Right forelimb (tissue), 1 donor: ENCODE measurements around the gene SAMMSON.

Source experiments
- DNase-seq: peaks from one replicate; pipeline ENCODE4 v3.0.0-alpha.2; 2018

The SAMMSON gene

DNA sequence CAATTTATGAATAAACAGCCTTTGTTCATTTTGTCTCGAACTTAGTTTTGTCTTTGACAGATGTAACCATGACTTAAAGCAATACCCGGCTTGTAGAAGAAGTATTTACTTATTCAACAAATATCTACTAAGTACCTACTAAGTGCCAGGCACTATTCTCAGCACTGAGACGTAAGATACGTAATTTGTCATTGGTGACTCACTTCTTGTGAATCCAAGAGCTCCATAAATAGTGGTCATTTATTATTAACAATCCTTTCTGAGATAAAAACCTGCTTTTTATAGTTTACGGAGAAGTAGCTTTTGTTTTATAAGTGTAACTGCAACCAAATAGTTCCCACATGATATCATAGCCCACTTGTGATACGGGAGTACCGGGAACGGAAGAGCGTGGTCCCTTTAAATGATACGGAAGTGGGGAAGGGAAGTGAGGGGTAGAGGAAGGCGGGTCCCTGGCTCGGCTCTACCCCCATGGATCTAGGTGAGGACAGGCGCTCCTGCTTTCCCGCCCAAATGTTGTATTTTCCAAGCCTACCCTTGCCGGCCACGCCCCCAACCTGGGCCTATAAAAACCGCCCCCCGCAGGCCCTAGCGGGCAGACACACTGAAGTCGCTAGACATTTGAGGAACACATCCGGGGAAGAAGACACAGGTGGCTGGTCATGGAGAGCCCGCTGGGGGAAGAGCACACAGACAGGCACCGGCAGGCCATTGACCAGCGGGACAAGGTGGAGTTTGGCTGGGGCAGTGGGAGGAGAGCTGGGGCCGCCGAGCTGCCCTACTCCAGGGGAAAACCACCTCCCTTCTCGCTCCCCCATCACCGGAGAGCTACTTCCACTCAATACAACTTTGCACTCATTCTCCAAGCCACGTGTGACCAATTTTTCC lies at the start of gene SAMMSON:
SAMMSON (plus strand) TSS at position 594 of the 888 bp plus-strand sequence.
- DNase-seq = no peak

DNA sequence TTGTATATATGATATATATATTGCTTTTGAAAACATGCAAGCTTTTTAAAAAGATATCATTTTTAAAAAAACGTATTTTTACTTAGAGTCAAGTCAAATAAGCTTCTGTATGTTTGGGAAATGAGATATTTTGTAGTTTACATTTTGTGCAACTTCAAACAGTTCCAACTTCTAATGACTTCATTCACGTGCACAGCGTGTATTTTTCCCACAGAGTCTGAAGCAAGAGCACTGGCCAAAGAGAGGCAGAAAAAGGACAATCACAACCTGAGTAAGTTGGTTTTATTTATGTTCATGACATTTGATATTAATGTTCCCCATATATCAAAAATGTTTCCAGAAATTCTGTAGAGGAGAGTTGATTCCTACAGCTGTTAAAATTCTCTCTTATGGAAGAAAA lies 47.9 kb upstream of the SAMMSON start:
- DNase-seq = no peak

DNA sequence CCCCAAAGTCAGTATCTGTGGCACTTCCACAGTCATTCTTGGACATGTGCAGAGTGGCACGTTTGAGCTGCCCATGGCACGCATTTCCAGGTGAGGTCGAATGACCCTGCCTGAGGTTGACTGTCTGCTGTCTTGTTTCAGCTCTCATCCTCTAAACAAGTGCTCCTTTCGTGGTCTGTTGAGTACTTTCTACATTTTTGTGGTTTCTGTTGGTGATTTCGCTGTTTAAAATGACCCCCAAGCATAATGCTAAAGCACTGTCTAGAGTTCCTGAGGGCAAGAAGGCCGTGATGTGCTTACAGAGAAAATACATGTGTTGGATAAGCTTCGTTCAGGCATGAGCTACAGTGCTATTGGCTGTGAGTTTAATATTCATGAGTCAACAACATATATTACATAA lies 40.0 kb upstream of the SAMMSON start:
- DNase-seq = no peak

DNA sequence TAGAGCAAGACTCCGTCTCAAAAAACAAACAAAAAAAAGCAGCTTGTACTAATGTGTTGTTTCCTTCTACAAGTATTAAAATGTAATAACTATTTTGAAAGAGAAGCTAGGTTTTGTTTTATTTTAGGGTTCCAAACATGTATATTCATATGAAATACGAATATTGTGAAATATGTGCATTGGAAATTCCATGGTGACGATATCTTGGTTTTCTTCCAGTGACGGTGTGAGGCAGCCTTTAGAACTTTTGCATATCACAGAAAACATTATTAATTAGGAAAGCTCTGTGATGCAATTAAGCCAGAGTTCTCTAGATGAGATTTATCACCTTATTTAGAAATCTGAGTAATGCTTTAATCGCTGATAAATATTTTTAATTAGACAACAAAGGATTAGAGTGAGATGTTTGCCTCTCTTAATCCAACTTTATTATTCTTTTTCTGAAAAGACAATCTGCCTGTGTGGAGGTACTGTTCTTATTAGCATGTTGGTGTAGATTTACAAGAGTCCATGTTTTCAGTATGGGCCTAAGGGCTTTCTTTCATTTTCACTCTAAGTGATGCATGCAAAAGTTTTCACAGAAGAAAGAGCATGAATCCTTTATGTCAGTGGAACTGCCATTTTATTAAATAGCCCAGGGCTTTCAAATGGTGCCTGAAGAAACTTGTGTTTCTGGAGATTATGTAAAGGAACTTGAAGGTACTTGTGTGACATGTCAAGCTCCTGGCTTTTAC lies 37.7 kb upstream of the SAMMSON start:
- DNase-seq = no peak

DNA sequence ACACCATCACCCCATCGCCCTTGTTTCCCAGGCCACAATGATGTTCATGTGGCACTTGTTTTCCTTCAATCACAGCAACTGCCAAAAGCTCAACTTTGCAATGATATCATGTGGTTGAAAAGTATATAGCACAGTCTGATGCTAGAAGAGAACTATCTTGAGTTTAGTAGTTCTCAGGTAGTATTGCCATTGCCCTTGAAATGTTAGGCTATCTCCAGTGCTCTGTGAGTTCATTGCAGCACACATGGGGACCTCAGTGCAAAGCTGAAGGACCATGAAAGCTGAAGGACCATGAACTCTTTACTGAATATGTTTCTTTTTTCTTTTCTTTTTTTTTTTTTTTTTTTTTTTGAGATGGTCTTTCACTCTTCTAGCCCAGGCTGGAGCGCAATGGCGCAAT lies 35.9 kb upstream of the SAMMSON start:
- DNase-seq = no peak

DNA sequence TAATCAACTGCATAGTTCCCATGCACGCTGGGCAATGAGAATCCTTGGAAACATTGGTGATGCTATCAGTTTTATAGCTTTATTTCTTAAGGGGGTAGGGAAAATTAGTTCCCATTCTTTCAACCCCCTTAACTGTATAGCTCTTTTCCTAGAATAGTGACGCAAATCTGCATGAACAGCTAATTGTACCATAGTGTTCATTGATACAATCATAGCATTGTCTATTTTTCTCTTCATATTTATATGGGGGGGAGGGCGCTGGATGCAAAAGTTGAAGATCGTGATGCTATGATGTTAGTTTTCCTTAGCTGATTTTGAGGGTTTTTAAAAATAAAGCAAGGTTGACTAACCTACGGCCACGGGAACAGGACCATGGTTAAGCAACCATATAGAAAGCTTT lies 32.4 kb upstream of the SAMMSON start:
- DNase-seq = no peak

DNA sequence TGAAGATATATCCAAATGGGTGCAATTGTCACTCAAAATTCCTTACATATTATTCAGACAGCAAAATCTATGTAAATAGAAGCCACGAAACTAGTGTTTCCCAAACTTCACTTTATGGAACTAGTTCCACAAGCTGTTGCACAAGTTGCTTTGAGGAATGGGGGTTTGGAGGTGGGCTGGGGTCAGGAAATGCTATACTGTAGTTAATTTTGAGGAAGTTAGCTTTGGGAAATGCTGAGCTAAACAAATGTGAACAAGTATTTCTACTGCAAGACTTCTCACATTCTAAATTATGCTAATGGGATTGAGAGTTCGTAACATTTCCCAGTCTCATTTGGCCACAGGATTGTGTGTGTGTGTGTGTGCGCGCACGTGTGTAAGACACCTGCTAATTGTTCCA lies 28.7 kb upstream of the SAMMSON start:
- no peak for DNase-seq

DNA sequence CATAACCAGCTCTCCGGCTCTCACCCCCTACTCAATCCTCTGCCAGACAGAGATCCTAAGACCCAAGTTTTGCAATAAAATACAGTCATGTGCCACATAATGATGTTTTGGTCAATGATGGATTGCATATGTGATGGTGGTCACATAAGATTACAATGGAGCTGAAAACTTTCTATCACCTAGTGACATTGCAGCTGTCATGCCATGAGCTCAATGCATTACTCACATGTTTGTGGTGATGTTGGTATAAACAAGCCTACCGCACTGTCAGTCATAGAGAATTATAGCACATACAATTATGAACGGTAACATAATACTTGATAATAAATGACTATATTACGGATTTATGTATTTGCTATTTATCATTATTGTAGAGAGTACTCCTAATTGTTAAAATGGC lies 26.9 kb upstream of the SAMMSON start:
- DNase-seq = no peak

DNA sequence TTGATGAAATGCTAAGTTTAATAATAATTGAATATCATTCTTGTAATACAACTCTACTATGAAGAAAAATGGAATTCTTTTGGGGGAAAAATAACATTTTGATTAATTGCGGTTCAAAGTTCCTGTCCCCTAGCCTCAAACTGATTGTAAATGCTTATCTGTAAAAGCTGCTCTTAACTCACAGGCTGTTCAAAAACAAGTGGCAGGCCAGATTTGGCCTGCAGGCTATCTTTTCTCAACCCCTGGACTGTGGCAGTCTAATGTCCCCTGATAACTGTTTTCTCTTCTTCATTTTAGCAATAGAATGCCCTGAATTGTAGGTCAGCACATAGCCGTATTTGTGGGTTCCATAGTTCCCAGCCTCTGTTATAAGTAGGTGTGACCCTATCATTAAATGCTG lies 23.5 kb upstream of the SAMMSON start:
- DNase-seq = no peak

DNA sequence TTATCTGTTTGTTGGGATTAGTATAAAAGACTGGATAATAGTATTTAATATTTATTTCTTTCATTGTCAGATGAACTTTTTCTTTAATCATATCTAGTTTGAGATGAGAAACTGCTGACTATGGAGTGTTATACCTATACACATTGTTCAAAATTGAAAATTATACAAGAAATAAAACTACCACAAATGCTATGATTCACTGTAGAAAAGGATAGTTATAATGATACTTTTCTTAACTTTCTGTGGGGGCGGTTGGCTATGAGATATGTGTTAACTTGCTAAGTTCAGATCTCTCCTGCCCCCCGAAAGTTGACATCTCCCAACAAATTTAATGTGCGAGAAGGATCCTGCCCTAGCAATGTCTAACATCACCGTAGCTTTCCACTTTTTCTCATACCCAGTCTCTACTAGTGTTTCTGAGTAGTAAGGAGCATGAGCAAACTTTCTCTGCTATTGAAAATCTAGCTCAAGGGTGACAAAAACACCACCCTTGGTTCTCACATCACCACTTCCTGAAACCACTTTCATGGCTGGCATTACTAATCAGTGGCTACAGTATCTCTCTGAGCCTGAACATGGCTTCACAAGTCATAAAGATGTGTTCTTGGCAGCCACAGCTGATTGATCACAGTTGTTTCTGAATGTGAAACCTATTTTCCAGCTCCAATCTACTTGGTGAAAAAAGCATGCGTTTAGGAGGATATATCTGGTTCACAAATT lies 15.8 kb upstream of the SAMMSON start:
- DNase-seq = no peak

DNA sequence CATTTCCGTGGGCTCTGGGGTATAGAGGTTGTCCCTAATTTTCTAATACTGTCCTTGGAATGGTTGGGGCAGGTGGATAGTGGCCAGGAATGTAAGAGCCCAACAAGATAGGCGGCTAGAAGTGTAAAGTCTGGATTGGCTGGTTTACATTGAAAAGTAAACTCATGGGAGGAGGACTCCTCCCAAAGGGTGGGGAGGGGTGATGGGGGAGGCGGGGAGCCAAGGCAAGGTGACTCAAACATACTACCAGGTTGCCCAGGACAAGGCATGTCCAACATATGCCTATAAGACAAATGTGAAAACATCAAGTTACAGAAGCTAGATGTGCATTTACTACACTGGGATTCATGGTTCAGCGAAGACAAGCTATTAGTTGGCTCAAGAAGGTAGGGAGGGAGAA lies 14.3 kb upstream of the SAMMSON start:
- no peak for DNase-seq

DNA sequence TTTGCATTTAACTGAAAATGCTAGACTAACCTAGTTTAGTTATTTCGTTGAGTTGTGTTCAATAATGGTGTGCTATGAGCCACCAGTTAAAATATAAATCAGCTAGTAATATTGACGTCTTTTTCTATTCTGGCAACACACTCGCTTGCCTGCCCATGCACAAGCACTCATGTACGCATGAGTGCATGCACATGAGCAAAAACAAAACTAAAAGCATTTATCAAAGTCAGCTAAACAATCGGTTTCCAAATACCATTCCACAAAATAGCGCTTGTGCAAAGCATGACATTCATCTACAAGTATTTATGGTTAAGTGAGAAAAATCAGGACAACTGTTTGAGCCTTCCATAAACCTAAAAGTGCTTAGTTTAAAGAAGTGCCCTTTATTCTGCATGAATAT lies 13.1 kb upstream of the SAMMSON start:
- DNase-seq = no peak

DNA sequence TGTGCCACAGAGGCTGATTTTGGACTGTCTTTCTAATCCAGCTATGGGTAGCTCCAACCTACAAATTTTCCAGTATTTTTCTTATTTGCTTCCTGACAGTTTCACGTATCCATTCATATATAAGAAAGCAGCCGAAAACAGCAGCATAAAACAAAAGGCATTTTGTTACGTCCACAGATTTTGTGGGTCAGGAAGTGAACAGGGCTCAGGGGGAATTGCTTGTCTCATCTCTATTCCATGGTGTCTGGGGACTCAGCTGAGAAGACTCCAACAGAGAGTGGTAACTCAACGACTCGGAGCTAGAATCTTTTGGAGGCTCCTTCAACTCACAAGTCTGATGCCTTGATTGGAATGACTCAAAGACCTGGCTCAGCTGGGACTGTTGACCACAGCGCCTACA lies 11.7 kb upstream of the SAMMSON start:
- no peak for DNase-seq

DNA sequence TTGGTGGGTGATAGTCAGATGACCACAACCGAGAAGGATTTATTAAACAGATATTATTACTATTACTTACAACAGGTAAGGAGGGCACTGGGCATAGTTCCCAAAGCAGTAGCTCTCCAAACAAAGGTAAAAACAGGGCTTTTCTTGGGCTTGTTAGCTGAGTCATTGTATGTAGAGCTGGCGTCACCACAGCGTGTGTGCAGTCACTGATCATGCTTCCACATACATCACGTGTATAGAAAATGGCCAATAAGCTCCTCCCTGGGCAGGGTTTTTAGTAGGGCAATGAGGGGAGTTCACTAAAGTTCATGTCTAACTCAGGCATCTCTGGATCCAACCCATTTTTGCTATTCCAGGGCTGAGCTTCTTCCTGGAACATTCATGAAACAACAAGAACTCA lies 5.8 kb upstream of the SAMMSON start:
- no peak for DNase-seq

DNA sequence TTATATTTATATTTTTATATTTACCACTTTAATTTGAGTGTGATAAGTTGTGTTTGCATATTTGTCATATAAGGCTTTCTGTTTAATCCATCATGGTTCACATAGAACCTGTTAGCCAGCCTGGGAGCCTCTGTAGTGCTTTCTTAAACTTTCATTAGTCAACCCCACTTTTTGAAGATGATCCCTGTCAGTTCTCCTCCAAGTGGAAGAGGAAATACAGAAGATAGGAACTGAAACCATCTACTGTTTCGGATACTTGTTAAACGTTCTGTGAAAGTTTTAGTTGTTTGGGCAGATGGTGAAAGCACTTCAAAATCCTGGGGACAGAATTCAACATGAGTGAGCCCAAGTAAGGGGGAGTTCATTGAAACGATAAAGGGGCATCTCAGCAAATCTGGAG lies 4.6 kb upstream of the SAMMSON start:
- no peak for DNase-seq

DNA sequence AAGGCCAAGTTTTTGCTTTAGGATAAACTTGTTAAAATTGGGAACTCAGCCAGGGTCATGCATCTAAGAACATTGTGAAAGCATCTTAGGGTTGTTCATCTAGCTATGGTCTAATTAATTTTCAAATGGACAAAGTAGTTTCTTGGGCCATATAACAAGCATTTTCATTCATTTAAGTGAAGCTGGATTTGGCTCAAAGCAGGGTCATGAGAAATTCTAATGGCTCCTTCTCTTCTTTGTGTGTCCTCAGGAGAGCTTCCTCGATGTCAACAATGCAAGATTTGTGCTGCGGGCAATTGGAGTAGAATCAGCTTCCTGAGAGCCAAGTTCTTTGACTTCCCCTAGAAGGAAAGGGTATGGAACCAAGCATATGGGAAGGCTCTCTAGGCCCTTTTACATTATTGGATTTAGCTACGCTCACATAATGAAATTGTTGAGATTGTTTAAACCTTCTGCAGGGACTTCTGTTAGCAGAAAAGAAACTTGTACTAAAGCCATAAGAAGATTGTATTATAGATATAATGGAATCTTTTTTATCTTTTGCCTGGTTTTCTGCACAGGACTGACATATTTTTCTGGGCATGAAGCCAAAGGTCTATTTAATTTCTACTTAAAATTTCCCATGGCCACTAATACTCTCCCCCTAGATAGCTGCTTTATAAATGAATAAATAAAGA lies 1.8 kb upstream of the SAMMSON start:
- DNase-seq = peak; percentile 46

DNA sequence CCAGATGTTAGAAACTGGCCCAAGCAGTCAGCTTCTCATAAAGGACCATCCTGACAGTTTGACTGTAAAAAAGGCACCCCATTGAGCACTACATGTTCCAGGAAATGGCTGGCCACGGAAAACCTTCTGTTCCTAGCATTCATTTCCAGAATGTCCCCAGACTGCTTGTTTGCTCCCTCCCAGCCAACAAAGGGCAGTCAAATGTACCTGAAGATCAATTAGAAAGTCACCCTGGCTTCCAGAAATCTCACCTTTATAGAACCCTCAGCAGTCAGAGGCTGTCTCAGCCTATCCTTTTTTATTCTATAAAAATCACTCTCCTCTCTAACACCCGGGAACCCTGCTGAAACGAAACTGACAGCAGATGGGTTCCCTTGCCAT lies 784 bp upstream of the SAMMSON start:
- DNase-seq = peak; percentile 43

DNA sequence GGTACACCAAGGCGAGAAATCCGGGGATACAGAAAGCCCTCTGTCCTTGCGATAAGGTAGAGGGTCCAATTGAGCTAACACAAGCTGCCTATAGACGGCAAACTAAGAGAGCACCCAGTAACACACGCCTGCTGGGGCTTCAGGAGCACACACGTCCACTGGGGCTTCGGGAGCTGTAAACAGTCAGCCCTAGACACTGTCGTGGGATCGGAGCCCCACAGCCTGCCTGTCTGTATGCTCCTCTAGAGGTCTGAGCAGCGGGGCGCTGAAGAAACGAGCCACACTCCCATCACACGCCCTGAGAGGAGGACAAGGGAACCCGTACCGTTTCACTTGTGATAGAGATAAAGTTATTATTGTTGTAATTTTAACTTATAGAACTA lies 486 bp downstream of the SAMMSON start:
- DNase-seq = no peak

DNA sequence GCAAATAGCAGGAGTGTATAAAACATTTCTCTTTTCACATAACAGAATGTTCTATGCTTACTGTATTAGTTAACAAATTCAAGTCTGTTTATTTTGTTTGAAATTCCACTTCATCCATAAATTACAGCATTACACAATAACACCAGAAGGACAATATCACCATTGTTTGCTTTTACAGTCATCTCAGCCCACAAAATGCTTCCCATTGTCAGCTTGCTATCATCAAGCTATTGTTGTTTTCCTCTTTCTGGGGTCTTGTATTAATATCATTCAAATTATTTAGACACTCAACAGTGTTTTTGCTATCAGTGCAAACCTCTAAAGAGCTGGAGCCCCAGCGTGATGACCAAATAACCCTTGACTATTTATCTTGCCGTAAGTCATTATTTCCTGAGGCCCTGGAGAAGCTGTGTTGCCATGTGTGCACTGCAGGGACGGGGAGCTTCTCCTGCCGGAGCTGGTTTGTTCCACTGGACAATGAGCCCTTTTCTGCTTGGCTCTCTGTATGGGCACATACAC lies 1.1 kb downstream of the SAMMSON start:
- no peak for DNase-seq

DNA sequence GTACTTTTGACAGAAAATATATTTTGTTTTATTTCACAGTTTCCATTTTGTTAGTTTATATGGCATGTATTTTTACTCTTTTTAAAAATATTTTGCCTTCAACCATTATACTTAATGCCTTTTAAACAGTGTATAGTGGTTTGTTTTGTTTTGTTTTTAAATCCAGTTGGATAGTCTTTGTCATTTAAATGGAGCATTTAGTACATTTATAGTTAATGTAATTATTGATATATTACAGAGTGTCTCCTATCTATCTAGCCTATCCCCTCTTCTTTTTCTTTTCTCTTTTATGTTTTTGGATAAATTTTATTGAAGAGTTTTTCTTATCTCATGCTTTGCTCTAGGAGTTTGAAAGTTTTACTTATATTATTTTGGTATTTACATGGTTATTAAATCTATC lies 3.6 kb downstream of the SAMMSON start:
- DNase-seq = no peak

DNA sequence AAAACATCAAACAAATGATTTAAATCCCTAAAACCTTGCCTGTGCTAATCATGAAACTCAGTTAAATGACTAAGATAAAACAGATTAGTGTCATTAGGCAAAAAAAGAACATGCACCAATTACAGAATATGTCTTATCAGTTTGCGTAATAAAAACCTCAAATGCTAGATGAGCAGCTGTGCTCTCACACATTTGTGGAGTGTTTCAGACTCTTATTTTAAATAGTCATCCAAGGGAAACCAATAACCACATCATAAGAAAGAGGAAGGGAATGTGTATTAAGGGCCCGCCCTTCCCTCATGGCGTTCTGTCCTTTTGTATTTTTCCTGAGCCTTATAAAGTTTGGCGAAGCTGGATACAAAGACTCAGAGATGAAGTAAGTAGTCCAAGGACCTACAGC lies 6.6 kb downstream of the SAMMSON start:
- DNase-seq = no peak

DNA sequence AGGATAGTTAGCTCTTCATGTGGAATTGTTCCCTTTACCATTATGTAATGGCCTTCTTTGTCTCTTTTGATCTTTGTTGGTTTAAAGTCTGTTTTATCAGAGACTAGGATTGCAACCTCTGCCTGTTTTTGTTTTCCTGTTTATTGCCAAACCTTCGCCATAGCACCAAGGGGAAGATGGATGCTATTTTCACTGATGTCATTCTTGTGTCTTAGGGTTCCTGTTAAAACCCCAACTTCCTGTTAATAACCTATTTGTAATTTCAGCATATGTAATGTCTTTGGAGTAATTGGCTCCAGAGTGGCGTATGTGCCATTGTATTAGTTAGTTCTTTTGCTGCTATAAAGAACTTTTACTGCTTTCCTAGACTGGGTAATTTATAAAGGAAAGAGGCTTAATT lies 10.8 kb downstream of the SAMMSON start:
- DNase-seq = no peak

DNA sequence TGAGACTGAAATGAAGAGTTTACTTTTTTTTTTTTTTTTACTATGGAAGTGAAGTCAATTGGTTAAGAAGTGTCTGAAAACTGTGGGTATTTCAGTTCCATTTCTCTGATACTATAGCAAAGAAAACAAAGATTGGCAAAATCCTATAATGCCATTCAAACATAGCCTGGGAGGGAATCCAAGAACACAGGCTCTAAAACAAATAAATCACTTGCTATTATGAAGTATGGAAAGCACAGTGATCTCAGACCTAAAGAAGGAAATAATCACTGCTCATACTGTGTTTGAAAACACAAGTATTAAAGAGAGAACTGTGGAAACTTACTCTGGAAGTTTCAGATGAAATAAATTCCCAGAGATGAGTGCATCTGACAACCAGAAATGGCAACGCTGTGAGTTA lies 12.0 kb downstream of the SAMMSON start:
- DNase-seq = no peak
